ENCODE results near the gene CCSER1.

The CCSER1 gene

GRCh38 chr4:90442619-90443018 lies 315.4 kb downstream of the CCSER1 start:
- TF ChIP-seq CTCF (IDR thresholded peaks at IDR 0.05; ENCODE audit: borderline replicate concordance, control extremely low read depth, extremely low read depth, insufficient read depth, missing control alignments): no peak
- no peak for DNase-seq (ENCODE audit: low spot score)
- in situ Hi-C loops (cut with MboI; ENCODE audit: low sequenced_read_pairs, unreplicated experiment): no loop called here

DNA sequence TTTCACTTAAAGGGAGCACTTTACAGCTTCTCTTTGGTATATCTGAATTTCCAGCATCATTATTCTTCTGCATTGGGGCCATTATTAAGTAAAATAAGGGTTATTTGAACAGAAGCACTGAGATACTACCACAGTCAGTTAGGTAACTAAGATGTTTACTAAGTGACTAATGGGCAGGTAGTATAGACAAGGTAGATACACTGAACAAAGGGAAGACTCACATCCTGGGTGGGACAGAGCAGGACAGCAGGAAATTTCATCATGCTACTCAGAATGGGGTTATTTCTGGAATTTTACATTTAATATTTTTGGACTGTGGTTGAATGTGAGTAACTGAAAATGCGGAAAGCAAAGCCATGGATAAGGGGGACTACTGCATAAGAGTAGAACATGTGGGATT lies 316.0 kb downstream of the CCSER1 start:
- no peak for DNase-seq (ENCODE audit: low spot score)
- in situ Hi-C loops (cut with MboI; ENCODE audit: low sequenced_read_pairs, unreplicated experiment): no loop called here
- no peak for TF ChIP-seq CTCF (IDR thresholded peaks at IDR 0.05; ENCODE audit: borderline replicate concordance, control extremely low read depth, extremely low read depth, insufficient read depth, missing control alignments)

GRCh38 chr4:90444904-90445303 lies 317.7 kb downstream of the CCSER1 start:
- no peak for TF ChIP-seq CTCF (IDR thresholded peaks at IDR 0.05; ENCODE audit: borderline replicate concordance, control extremely low read depth, extremely low read depth, insufficient read depth, missing control alignments)
- DNase-seq (ENCODE audit: low spot score): no peak
- in situ Hi-C loops (cut with MboI; ENCODE audit: low sequenced_read_pairs, unreplicated experiment): no loop called here

DNA sequence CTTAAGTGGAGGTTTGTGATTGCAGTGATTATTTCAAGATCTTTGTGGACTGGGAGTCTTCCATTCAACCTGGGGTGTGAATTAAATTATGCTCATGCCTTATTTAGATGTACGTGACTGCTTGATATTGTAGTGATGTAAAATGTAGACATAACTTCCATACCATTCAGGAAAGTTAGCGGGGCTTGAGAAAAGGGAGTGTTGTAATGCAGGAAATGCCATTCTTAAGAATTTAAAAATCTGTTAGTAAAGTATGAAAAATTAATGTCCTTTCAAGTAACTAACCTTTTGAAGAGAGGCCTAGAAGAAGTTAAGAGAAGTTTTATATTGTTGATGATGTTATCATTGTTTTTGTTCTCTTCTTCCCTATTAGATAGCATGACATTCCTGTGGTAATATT lies 318.2 kb downstream of the CCSER1 start:
- in situ Hi-C loops (cut with MboI; ENCODE audit: low sequenced_read_pairs, unreplicated experiment): no loop called here
- no peak for TF ChIP-seq CTCF (IDR thresholded peaks at IDR 0.05; ENCODE audit: borderline replicate concordance, control extremely low read depth, extremely low read depth, insufficient read depth, missing control alignments)
- no peak for DNase-seq (ENCODE audit: low spot score)

DNA sequence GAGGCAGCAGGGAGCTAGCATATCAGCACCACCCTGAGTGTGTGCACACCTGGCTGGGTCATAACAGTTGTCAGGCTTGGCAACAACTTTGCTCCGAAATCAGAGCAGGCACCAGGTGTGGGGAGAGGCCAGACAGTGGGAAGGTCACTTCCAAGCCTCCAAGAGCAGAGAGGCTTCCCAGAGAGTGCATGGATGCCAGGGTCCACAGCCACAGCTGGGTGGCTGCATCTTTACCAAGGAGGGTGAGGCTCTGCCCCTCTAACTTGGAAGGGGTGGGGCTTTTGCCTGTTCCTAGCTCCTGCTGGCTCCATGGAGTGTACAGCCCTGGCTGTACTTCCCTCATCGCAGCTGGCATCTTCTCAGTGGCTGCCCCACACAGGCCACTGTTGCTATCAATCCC lies 322.4 kb downstream of the CCSER1 start:
- DNase-seq (ENCODE audit: low spot score): no peak
- no peak for TF ChIP-seq CTCF (IDR thresholded peaks at IDR 0.05; ENCODE audit: borderline replicate concordance, control extremely low read depth, extremely low read depth, insufficient read depth, missing control alignments)
- in situ Hi-C loops (cut with MboI; ENCODE audit: low sequenced_read_pairs, unreplicated experiment): no loop called here

DNA sequence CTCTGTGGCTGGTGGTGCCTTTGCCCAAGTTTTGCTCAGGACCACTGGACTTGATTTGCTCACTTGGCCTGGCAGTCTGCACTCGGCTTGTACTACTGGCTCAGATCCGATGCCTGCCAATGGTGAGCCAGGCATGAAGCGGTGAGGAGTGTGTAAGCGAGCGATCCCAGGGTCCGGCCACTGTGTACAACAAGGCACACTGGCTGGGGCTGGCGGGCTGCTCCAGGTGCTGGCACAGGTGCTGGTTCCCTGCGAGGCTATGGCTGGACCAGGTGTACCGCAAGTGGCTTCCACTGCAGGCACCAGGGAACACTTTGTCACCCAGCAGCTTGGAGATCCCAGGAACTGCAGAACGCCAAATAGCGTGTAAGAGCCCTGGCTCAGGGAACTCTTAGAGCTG lies 329.7 kb downstream of the CCSER1 start:
- no peak for TF ChIP-seq CTCF (IDR thresholded peaks at IDR 0.05; ENCODE audit: borderline replicate concordance, control extremely low read depth, extremely low read depth, insufficient read depth, missing control alignments)
- in situ Hi-C loops (cut with MboI; ENCODE audit: low sequenced_read_pairs, unreplicated experiment): no loop called here
- DNase-seq (ENCODE audit: low spot score): no peak

GRCh38 chr4:90457817-90458216 lies 330.6 kb downstream of the CCSER1 start:
- TF ChIP-seq CTCF (IDR thresholded peaks at IDR 0.05; ENCODE audit: borderline replicate concordance, control extremely low read depth, extremely low read depth, insufficient read depth, missing control alignments): no peak
- in situ Hi-C loops (cut with MboI; ENCODE audit: low sequenced_read_pairs, unreplicated experiment): no loop called here
- DNase-seq (ENCODE audit: low spot score): no peak

Measured in GM13976 (cell line).